Measurements from ENCODE around the gene ANKRD31.

GRCh38 chr5:75108931-75109596 lies 127.6 kb downstream of the ANKRD31 start:
- TF ChIP-seq, protein P1, sequence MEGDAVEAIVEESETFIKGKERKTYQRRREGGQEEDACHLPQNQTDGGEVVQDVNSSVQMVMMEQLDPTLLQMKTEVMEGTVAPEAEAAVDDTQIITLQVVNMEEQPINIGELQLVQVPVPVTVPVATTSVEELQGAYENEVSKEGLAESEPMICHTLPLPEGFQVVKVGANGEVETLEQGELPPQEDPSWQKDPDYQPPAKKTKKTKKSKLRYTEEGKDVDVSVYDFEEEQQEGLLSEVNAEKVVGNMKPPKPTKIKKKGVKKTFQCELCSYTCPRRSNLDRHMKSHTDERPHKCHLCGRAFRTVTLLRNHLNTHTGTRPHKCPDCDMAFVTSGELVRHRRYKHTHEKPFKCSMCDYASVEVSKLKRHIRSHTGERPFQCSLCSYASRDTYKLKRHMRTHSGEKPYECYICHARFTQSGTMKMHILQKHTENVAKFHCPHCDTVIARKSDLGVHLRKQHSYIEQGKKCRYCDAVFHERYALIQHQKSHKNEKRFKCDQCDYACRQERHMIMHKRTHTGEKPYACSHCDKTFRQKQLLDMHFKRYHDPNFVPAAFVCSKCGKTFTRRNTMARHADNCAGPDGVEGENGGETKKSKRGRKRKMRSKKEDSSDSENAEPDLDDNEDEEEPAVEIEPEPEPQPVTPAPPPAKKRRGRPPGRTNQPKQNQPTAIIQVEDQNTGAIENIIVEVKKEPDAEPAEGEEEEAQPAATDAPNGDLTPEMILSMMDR (IDR thresholded peaks at IDR 0.05; ENCODE audit: insufficient read depth, low read depth, low read length), result no peak
- no peak for TF ChIP-seq EZH2 (IDR thresholded peaks at IDR 0.05; ENCODE audit: insufficient read depth, low read length)

All from astrocyte (in vitro differentiated cells and primary cell).